CD8-positive, alpha-beta memory T cell (primary cell): ENCODE data around the gene HES3. TPM values are rescaled to one million over a fixed set of nuclear protein-coding genes. Genes with fewer than 3 reads are reported as not detected.

Source experiments
- CTCF ChIA-PET: fragments of 350-600 bp; sonication (Branson Sonifier 250); formaldehyde crosslinking; loops from one replicate; lab custom pipeline; 2021; ENCODE audit warnings: antibody characterized with exemption; lab: Charles Lee
- POLR2A ChIA-PET: fragments of 350-600 bp; sonication (Branson Sonifier 250); formaldehyde crosslinking; loops from one replicate; lab custom pipeline; 2021; ENCODE audit warnings: antibody characterized with exemption; lab: Charles Lee
- DNase-seq, 5 donors: peaks; one replicate each; pipeline versions ENCODE4 v3.0.0 to v3.0.0-alpha.2; 2020 to 2022; ENCODE audit warnings: mixed read lengths in 1 of 5
- H3K27ac ChIP-seq: one replicate; pipeline ENCODE4 v1.7.0; 2013; ENCODE audit warnings: low read depth, mild to moderate bottlenecking, low read length, moderate library complexity
- H3K27me3 ChIP-seq: 2 replicates; pipeline ENCODE4 v1.7.0; 2013; ENCODE audit warnings: low read length, mild to moderate bottlenecking; ENCODE audit not compliant: insufficient read depth, poor library complexity, severe bottlenecking
- H3K36me3 ChIP-seq: 2 replicates; pipeline ENCODE4 v1.7.0; 2013; ENCODE audit warnings: mild to moderate bottlenecking, low read length, moderate library complexity; ENCODE audit not compliant: insufficient read depth
- H3K4me1 ChIP-seq: 2 replicates; pipeline ENCODE4 v1.7.0; 2013; ENCODE audit warnings: mild to moderate bottlenecking, low read length, moderate library complexity; ENCODE audit not compliant: insufficient read depth
- H3K4me3 ChIP-seq: 2 replicates; pipeline ENCODE4 v1.7.0; 2013; ENCODE audit warnings: mild to moderate bottlenecking, low read length
- H3K9me3 ChIP-seq: 2 replicates; pipeline ENCODE4 v1.7.0; 2013; ENCODE audit warnings: mild to moderate bottlenecking, low read length
- H3K27ac Mint-ChIP-seq, 8 donors: one replicate each; pipeline ENCODE4 v1.8.0; 2020 to 2021; ENCODE audit warnings: mixed read lengths in 8 of 8, mild to moderate bottlenecking in 6 of 8, inconsistent platforms in 3 of 8, moderate library complexity in 3 of 8
- H3K27me3 Mint-ChIP-seq, 2 donors: one replicate each; pipeline ENCODE4 v1.8.0; 2020 to 2021; ENCODE audit warnings: mixed read lengths in 2 of 2, mild to moderate bottlenecking in 1 of 2, moderate library complexity in 1 of 2
- H3K36me3 Mint-ChIP-seq, 3 donors: one replicate each; pipeline ENCODE4 v1.8.0; 2020 to 2021; ENCODE audit warnings: mixed read lengths in 3 of 3, inconsistent platforms in 1 of 3, mild to moderate bottlenecking in 1 of 3
- H3K4me1 Mint-ChIP-seq, 3 donors: one replicate each; pipeline ENCODE4 v1.8.0; 2020 to 2021; ENCODE audit warnings: mixed read lengths in 3 of 3, inconsistent platforms in 1 of 3, mild to moderate bottlenecking in 1 of 3
- H3K4me3 Mint-ChIP-seq, 7 donors: one replicate each; pipeline ENCODE4 v1.8.0; 2020 to 2021; ENCODE audit warnings: mixed read lengths in 7 of 7, mild to moderate bottlenecking in 6 of 7, moderate library complexity in 4 of 7, inconsistent platforms in 2 of 7
- H3K9me3 Mint-ChIP-seq, 5 donors: one replicate each; pipeline ENCODE4 v1.8.0; 2020 to 2022; ENCODE audit warnings: mixed read lengths in 5 of 5, mild to moderate bottlenecking in 3 of 5, moderate library complexity in 2 of 5, inconsistent platforms in 1 of 5
- polyA plus RNA-seq: library from polyadenylated mRNA; unstranded; fragments of 300-500 nt; fragmentation: Illumina TruSeq; gene quantifications from one replicate; pipeline ENCODE4 v1.2.3, GENCODE V29; 2021
- total RNA-seq, 2 experiments: library from RNA; stranded (reverse); gene quantifications; one replicate each; pipeline ENCODE4 v1.2.3, GENCODE V29; 2021

The HES3 gene
- total and polyA plus RNA-seq, 3 experiments from 2014 or later: not detected

DNA sequence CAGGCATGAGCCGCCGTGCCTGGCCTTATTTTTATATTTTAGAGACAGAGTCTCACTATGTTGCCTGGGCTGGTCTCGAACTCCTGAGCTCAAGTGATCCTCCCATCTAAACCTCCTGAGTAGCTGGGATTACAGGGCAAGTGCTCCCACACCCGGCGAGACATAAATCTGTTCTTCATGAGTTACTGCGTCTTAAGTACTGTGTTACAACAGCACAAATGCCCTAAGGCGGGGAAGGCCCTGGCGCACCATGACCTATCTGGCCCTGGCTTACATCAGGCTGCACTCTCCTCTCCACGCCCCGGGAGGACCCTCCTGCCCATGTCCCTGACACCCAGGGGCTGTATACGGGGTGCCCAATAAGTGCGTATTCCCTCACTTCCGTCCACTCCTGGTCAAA, 12.7 kb downstream of the HES3 start:
- Histone ChIP-seq H3K4me1 (peaks cover 4% of the 10 kb centered on the region), H3K27ac (no peak overlapping the region)
- CTCF ChIA-PET: interaction anchor here (2.2 kb wide), 1 partner anchor 10 kb away, joined by 9 read pairs; no protein-coding TSS in a partner anchor

GRCh38 chr1:6257541-6258069, 13.6 kb downstream of the HES3 start:
- Mint-ChIP-seq H3K4me3 (no peak overlapping the region), H3K9me3 (no peaks in the 10 kb centered on the region), H3K27me3 (peaks cover 12 to 14% of the 10 kb centered on the region in 2 donors), H3K4me1 (peaks cover 0 to 6% (median 0%) of the 10 kb centered on the region in 3 donors), H3K36me3 (no peaks in the 10 kb centered on the region), H3K27ac (no peak overlapping the region)
- Histone ChIP-seq H3K4me1 (peaks cover 4% of the 10 kb centered on the region), H3K4me3 (no peak overlapping the region), H3K36me3 (no peaks in the 10 kb centered on the region), H3K27me3 (peaks cover 6% of the 10 kb centered on the region), H3K9me3 (no peaks in the 10 kb centered on the region), H3K27ac (no peak overlapping the region)
- DNase-seq: no peak
- ChIA-PET POLR2A (no interaction called here), CTCF (interaction anchor here (2.0 kb wide), 1 partner anchor 11 kb away, joined by 5 read pairs; no protein-coding TSS in a partner anchor)

More for the DNA sequence above, 12.7 kb downstream of the HES3 start:
- H3K9me3 Mint-ChIP-seq: no peaks in the 10 kb centered on the region
- Histone ChIP-seq H3K9me3 (no peaks in the 10 kb centered on the region), H3K36me3 (no peaks in the 10 kb centered on the region), H3K27me3 (peaks cover 6% of the 10 kb centered on the region), H3K4me3 (no peak overlapping the region)
- no peaks in the 10 kb centered on the region for H3K36me3 Mint-ChIP-seq
- DNase-seq: no peak
- peaks cover 10 to 19% of the 10 kb centered on the region in 2 donors for H3K27me3 Mint-ChIP-seq
- H3K4me3 Mint-ChIP-seq: no peak overlapping the region
- H3K27ac Mint-ChIP-seq: no peak overlapping the region
- POLR2A ChIA-PET: interaction anchor here (0.6 kb wide), 1 partner anchor 43 kb away, joined by 11 read pairs; no protein-coding TSS in a partner anchor
- H3K4me1 Mint-ChIP-seq: peaks cover 0 to 2% (median 0%) of the 10 kb centered on the region in 3 donors

DNA sequence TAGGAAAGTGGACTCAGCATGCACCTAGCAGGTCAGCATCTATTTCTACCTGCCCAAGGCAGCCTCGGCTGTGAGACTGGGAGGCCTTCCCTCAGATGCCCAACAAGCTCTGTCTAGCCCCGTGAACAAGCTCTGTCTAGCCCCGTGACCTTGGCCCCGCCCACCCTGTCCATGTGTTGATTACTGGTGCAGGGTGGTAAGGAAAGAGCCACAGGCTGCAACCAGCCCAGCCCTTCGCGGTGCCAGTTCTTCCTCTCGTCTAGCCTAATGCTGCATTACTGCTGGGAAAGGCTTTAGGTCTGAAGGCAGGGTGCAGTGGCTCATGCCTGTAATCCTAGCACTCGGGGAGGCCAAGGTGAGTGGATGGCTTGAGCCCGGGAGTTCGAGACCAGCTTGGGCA, 14.7 kb downstream of the HES3 start:
- no peak for DNase-seq
- Mint-ChIP-seq H3K4me1 (peaks cover 0 to 6% (median 0%) of the 10 kb centered on the region in 3 donors), H3K4me3 (peak overlapping the region in 4 of 7 donors; percentile 68 to 82 (median 72)), H3K27me3 (peaks cover 11 to 12% of the 10 kb centered on the region in 2 donors), H3K36me3 (no peaks in the 10 kb centered on the region), H3K27ac (no peak overlapping the region), H3K9me3 (no peaks in the 10 kb centered on the region)
- no peaks in the 10 kb centered on the region for H3K9me3 ChIP-seq
- H3K27me3 ChIP-seq: peaks cover 6% of the 10 kb centered on the region
- CTCF ChIA-PET: interaction anchor here (1.6 to 2.0 kb wide), 2 partner anchors 8 to 12 kb away, joined by 4 to 5 read pairs; no protein-coding TSS in a partner anchor
- peaks cover 4% of the 10 kb centered on the region for H3K4me1 ChIP-seq
- no peaks in the 10 kb centered on the region for H3K36me3 ChIP-seq
- H3K27ac ChIP-seq: no peak overlapping the region
- H3K4me3 ChIP-seq: no peak overlapping the region
- POLR2A ChIA-PET: no interaction called here

DNA sequence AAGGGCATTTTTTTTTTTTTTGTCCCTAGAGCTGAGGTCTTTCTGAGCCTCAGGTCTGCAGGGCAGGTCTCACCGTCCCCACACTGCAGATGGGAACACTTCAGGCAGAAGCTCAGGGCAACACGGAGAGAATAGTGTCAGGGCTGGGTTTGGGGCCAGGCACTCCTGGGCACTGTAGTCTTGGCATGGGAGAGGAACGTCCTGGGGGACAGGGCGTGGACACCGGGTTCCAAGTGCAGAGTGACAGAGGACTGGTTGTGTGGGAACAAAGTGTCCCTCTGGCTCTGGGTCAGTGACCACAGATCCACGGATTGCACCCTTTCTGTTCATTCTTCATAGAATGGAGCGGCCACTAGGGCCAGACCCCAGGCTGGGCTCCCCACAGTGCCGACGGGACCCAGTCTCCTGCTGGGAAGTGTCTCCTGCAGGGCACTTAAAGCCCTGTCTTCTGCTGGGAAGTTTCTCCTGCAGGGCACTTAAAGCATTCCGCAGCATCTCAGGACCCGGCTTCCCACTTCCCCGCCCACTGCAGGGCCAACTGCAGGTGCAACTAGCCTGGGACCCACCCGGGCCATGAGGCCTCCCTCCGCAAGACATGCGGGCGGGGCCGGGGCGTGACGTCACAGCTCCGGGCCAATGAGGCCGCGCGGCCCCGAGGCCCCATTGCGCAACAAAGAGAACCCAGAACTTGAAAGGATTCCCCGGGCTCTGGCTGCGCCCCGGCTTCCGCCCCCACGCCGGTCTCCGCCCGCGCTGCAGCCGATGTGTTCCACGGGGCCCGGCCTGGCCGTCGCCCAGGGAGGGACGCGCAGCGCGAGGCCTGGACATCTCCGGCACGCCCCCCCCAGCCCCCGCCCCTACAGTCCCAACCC, 15.7 kb downstream of the HES3 start:
- peak overlapping the region; percentile 19 for H3K4me3 ChIP-seq
- peaks cover 4% of the 10 kb centered on the region for H3K4me1 ChIP-seq
- ChIA-PET CTCF (interaction anchor here (1.6 to 2.0 kb wide), 2 partner anchors 9 to 13 kb away, joined by 4 to 5 read pairs; no protein-coding TSS in a partner anchor), POLR2A (no interaction called here)
- Mint-ChIP-seq H3K4me3 (peak overlapping the region; percentile 60 to 86 (median 71)), H3K27me3 (peaks cover 8 to 12% of the 10 kb centered on the region in 2 donors), H3K36me3 (no peaks in the 10 kb centered on the region), H3K27ac (peak overlapping the region in 2 of 8 donors; percentile 46 to 74), H3K4me1 (peaks cover 0 to 6% (median 0%) of the 10 kb centered on the region in 3 donors), H3K9me3 (no peaks in the 10 kb centered on the region)
- H3K27me3 ChIP-seq: peaks cover 6% of the 10 kb centered on the region
- no peaks in the 10 kb centered on the region for H3K36me3 ChIP-seq
- H3K9me3 ChIP-seq: no peaks in the 10 kb centered on the region
- peak; percentile 62 to 81 (median 78) for DNase-seq
- no peak overlapping the region for H3K27ac ChIP-seq

GRCh38 chr1:6260433-6260934, 16.5 kb downstream of the HES3 start:
- H3K27ac ChIP-seq: no peak overlapping the region
- H3K36me3 ChIP-seq: no peaks in the 10 kb centered on the region
- POLR2A ChIA-PET: interaction anchor here (0.6 kb wide), 1 partner anchor 524 kb away, joined by 3 read pairs; the partner anchor contains the start of gene CAMTA1
- H3K9me3 Mint-ChIP-seq: no peaks in the 10 kb centered on the region
- peaks cover 0 to 6% (median 0%) of the 10 kb centered on the region in 3 donors for H3K4me1 Mint-ChIP-seq
- H3K27me3 Mint-ChIP-seq: peaks cover 8 to 13% of the 10 kb centered on the region in 2 donors
- peaks cover 6% of the 10 kb centered on the region for H3K27me3 ChIP-seq
- H3K36me3 Mint-ChIP-seq: no peaks in the 10 kb centered on the region
- peak in 1 of 5 donors; percentile 12 for DNase-seq
- H3K4me3 ChIP-seq: peak overlapping the region; percentile 19
- H3K9me3 ChIP-seq: no peaks in the 10 kb centered on the region
- no peak overlapping the region for H3K4me3 Mint-ChIP-seq
- H3K27ac Mint-ChIP-seq: no peak overlapping the region
- H3K4me1 ChIP-seq: peaks cover 4% of the 10 kb centered on the region
- CTCF ChIA-PET: interaction anchor here (1.4 to 1.6 kb wide), 2 partner anchors 10 to 14 kb away, joined by 3 to 4 read pairs; no protein-coding TSS in a partner anchor

- H3K27me3 ChIP-seq: peaks cover 6% of the 10 kb centered on the region
- H3K36me3 ChIP-seq: no peaks in the 10 kb centered on the region
Observed at GRCh38 chr1:6260961-6261614, 17.1 kb downstream of the HES3 start, which contains the start of gene GPR153. Gene GPR153, minus strand, starts transcription at chr1:6261098. Its CDS starts 6,193 bp downstream, at chr1:6254905.

GRCh38 chr1:6261615-6261995, 17.6 kb downstream of the HES3 start:
- peak overlapping the region; percentile 52 to 86 (median 73) for H3K4me3 Mint-ChIP-seq
- ChIA-PET POLR2A (no interaction called here), CTCF (interaction anchor here (0.5 to 1.4 kb wide), 2 partner anchors 15 to 19 kb away, joined by 3 read pairs; no protein-coding TSS in a partner anchor)
- peaks cover 0 to 6% (median 0%) of the 10 kb centered on the region in 3 donors for H3K4me1 Mint-ChIP-seq
- peaks cover 6% of the 10 kb centered on the region for H3K27me3 ChIP-seq
- no peaks in the 10 kb centered on the region for H3K9me3 Mint-ChIP-seq
- no peaks in the 10 kb centered on the region for H3K36me3 ChIP-seq
- H3K36me3 Mint-ChIP-seq: no peaks in the 10 kb centered on the region
- no peak for DNase-seq
- no peaks in the 10 kb centered on the region for H3K9me3 ChIP-seq
- no peak overlapping the region for H3K27ac ChIP-seq
- no peak overlapping the region for H3K27ac Mint-ChIP-seq
- H3K27me3 Mint-ChIP-seq: peaks cover 8 to 13% of the 10 kb centered on the region in 2 donors
- no peak overlapping the region for H3K4me3 ChIP-seq
- H3K4me1 ChIP-seq: peaks cover 4% of the 10 kb centered on the region

More at GRCh38 chr1:6260961-6261614, 17.1 kb downstream of the HES3 start, which contains the start of gene GPR153:
- Mint-ChIP-seq H3K4me3 (peak within 1 kb of the TSS; percentile 64 to 86 (median 74)), H3K27me3 (peaks cover 8 to 13% of the 10 kb centered on the region in 2 donors), H3K9me3 (no peaks in the 10 kb centered on the region), H3K27ac (no peak within 1 kb of the TSS), H3K4me1 (peaks cover 0 to 6% (median 0%) of the 10 kb centered on the region in 3 donors), H3K36me3 (no peaks in the 10 kb centered on the region)
- ChIA-PET POLR2A (interaction anchor here (0.6 kb wide), 1 partner anchor 524 kb away, joined by 3 read pairs; the partner anchor contains the start of gene CAMTA1), CTCF (interaction anchor here (0.5 to 1.4 kb wide), 2 partner anchors 14 to 18 kb away, joined by 3 read pairs; no protein-coding TSS in a partner anchor)
- H3K4me3 ChIP-seq: peak within 1 kb of the TSS; percentile 19
- peak in 3 of 5 donors; percentile 24 to 30 (median 29) for DNase-seq
- H3K4me1 ChIP-seq: peaks cover 4% of the 10 kb centered on the region
- no peak within 1 kb of the TSS for H3K27ac ChIP-seq
- H3K9me3 ChIP-seq: no peaks in the 10 kb centered on the region
